Bronchial epithelial cell (primary cell): ENCODE results near the gene PKN3. TPM values are rescaled to one million over a fixed set of nuclear protein-coding genes. Genes with fewer than 3 reads are reported as not detected.

ENCODE experiments used
- DNase-seq: peaks from one replicate; pipeline ENCODE4 v3.0.0-alpha.2; 2010; ENCODE audit warnings: low read depth
- FAIRE-seq: peaks from 2 replicates; lab custom pipeline; 2011; peaks lifted over from hg19 to GRCh38; lab: Jason Lieb, UNC
- H3K27me3 ChIP-seq: 2 replicates; pipeline ENCODE4 v1.5.1; 2011; ENCODE audit warnings: low read length; ENCODE audit not compliant: control insufficient read depth, insufficient read depth
- H3K36me3 ChIP-seq: 2 replicates; pipeline ENCODE4 v1.5.1; 2011; ENCODE audit warnings: low read length; ENCODE audit not compliant: control insufficient read depth, insufficient read depth
- H3K4me3 ChIP-seq: 2 replicates; pipeline ENCODE4 v1.5.1; 2011; ENCODE audit warnings: mild to moderate bottlenecking, low read depth, low read length, control low read depth
- CTCF ChIP-seq: IDR thresholded peaks from 2 replicates; pipeline ENCODE4 v1.5.1; 2011; ENCODE audit warnings: mild to moderate bottlenecking, moderate library complexity, low read length, control low read depth, inconsistent platforms; ENCODE audit not compliant: insufficient read depth, severe bottlenecking
- total RNA-seq: library from RNA; depleted of rRNA; stranded (reverse); fragments of >200 nt; gene quantifications from 2 replicates; pipeline ENCODE4 v1.2.1, GENCODE V29; 2014

Gene PKN3
- total RNA-seq, 1 donor from 2014 or later: 2.1 TPM

GRCh38 chr9:128735373-128735772, 33.1 kb downstream of the PKN3 start:
- no peak overlapping the region for H3K4me3 ChIP-seq
- FAIRE-seq: no peak
- no peak for DNase-seq
- TF ChIP-seq CTCF: no peak
- peaks cover 10% of the 10 kb centered on the region for H3K36me3 ChIP-seq
- no peaks in the 10 kb centered on the region for H3K27me3 ChIP-seq

- Histone ChIP-seq H3K27me3 (no peaks in the 10 kb centered on the region), H3K36me3 (peaks cover 6% of the 10 kb centered on the region), H3K4me3 (no peak overlapping the region)
- DNase-seq: no peak
- FAIRE-seq: no peak
- TF ChIP-seq CTCF: no peak
Observed at GRCh38 chr9:128742401-128742800, 40.1 kb downstream of the PKN3 start.

GRCh38 chr9:128743421-128743820, 41.1 kb downstream of the PKN3 start:
- H3K4me3 ChIP-seq: no peak overlapping the region
- DNase-seq (no peak), FAIRE-seq (no peak)
- no peak for TF ChIP-seq CTCF
- no peaks in the 10 kb centered on the region for H3K27me3 ChIP-seq
- peaks cover 6% of the 10 kb centered on the region for H3K36me3 ChIP-seq

DNA sequence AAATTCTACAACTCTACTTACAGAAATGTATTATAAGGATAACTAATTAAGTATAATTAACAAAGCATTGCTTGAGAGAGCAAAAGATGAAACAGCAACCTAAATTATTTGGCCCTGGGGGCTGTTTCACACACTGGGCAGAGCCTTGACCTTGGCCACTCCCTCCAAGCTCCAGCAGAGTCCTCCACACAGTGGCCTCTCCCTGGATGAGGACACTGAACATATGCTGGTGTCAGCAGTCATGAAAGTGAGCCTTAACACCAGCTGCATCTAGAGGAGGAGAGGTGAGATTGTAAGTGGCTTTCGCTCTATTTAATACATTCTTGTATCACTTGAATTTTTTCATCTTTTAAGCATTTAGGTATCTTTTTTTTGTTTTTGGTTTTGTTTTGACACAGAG, 44.9 kb downstream of the PKN3 start:
- Histone ChIP-seq H3K27me3 (no peaks in the 10 kb centered on the region), H3K36me3 (peaks cover 8% of the 10 kb centered on the region), H3K4me3 (no peak overlapping the region)
- no peak for DNase-seq
- TF ChIP-seq CTCF: no peak
- no peak for FAIRE-seq

DNA sequence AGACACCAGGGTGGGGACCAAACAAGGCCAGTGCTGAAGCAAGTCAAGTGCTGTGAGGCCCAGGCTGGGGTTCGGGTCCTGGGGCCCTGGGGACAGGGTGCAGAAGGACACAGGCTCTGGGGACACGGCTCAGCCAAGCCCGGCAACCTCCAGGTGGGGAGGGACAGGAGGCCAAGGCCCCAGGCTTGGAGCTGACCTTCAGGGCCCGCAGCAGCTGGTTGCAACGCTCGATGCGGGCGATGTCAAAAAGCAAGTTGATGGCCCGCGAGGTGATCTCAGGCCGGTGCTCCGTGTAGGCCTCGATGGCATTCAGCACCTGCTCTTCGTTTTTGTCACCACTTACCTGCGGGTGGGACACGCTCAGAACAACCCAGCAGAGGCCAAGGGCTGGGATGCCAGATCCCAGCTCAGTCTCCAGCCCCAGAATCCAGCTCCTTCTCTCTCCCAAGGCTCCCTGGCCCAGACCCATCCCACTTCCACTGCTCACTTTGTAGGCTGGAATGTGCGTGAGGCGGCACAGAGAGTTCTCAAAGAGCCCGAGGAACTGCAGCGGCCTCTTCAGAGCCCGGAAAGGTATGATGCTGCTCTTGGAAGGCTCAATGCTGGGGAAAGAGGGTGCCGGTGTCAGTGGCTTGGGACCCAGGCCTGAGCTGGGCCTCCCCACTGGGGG, 48.8 kb downstream of the PKN3 start:
- FAIRE-seq (no peak), DNase-seq (no peak)
- TF ChIP-seq CTCF: no peak
- Histone ChIP-seq H3K36me3 (peaks cover 17% of the 10 kb centered on the region), H3K27me3 (no peaks in the 10 kb centered on the region), H3K4me3 (no peak overlapping the region)

DNA sequence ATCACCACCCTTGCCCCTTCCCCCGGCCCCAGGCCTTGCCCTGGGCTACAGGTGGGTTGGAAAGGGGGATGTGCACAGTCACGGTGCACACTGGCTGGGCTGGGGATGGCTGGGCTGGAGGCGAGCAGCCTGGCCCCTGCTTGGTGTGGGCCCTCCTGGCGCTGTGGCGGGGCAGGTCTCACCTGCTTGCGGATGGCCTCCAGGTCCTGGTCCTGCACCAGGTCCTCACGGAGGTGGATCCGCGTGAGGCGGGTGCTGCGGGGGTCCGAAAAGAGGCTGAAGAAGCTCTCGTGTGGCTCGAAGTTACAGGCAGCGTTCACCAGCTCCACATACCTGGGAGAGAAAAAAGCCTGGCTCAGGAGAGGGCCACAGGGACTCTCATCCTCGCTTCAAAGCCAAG, 51.3 kb downstream of the PKN3 start:
- TF ChIP-seq CTCF: no peak
- DNase-seq (no peak), FAIRE-seq (no peak)
- H3K27me3 ChIP-seq: no peaks in the 10 kb centered on the region
- H3K4me3 ChIP-seq: no peak overlapping the region
- H3K36me3 ChIP-seq: peaks cover 17% of the 10 kb centered on the region
